ENCODE data around the gene SSBP3.

The SSBP3 gene

GRCh38 chr1:54305906-54306514, 100.2 kb downstream of the SSBP3 start:
- DNase-seq (ENCODE audit: low read depth) = no peak

GRCh38 chr1:54304518-54304917, 101.7 kb downstream of the SSBP3 start:
- DNase-seq (ENCODE audit: low read depth) = no peak

GRCh38 chr1:54302951-54303843, 103.0 kb downstream of the SSBP3 start:
- DNase-seq (ENCODE audit: low read depth) = no peak

- DNase-seq (ENCODE audit: low read depth) = no peak
Measured at GRCh38 chr1:54302549-54302948, 103.6 kb downstream of the SSBP3 start.

GRCh38 chr1:54301497-54301896, 104.7 kb downstream of the SSBP3 start:
- no peak for DNase-seq (ENCODE audit: low read depth)

- no peak for DNase-seq (ENCODE audit: low read depth)
Measured at GRCh38 chr1:54300401-54300800, 105.8 kb downstream of the SSBP3 start.

- no peak for DNase-seq (ENCODE audit: low read depth)
Measured at GRCh38 chr1:54299037-54299436, 107.2 kb downstream of the SSBP3 start.

- DNase-seq (ENCODE audit: low read depth) = no peak
Measured at GRCh38 chr1:54298284-54299033, 107.7 kb downstream of the SSBP3 start.

- DNase-seq (ENCODE audit: low read depth) = no peak
Measured at GRCh38 chr1:54297596-54298283, 108.5 kb downstream of the SSBP3 start.

- no peak for DNase-seq (ENCODE audit: low read depth)
Measured at GRCh38 chr1:54296666-54297065, 109.5 kb downstream of the SSBP3 start.

- no peak for DNase-seq (ENCODE audit: low read depth)
Measured at GRCh38 chr1:54294887-54295286, 111.3 kb downstream of the SSBP3 start.

- DNase-seq (ENCODE audit: low read depth) = no peak
Measured at GRCh38 chr1:54292002-54292911, 113.9 kb downstream of the SSBP3 start.

- DNase-seq (ENCODE audit: low read depth) = no peak
Measured at GRCh38 chr1:54291276-54292001, 114.8 kb downstream of the SSBP3 start.

GRCh38 chr1:54290506-54291184, 115.5 kb downstream of the SSBP3 start:
- no peak for DNase-seq (ENCODE audit: low read depth)

GRCh38 chr1:54289712-54290233, 116.4 kb downstream of the SSBP3 start:
- DNase-seq (ENCODE audit: low read depth) = no peak

GRCh38 chr1:54287801-54288211, 118.4 kb downstream of the SSBP3 start:
- DNase-seq (ENCODE audit: low read depth) = no peak

GRCh38 chr1:54287176-54287650, 119.0 kb downstream of the SSBP3 start:
- peak; percentile 43 for DNase-seq (ENCODE audit: low read depth)

- no peak for DNase-seq (ENCODE audit: low read depth)
Measured at GRCh38 chr1:54285815-54286345, 120.3 kb downstream of the SSBP3 start.

All from activated gamma-delta T cell treated with anti-CD3 and anti-CD28 coated beads, Interleukin-2, amount 50 U/mL, for 16 hours (primary cell).